ENCODE results near the gene COL6A1.

- no peak for TF ChIP-seq TAF1 (IDR thresholded peaks at IDR 0.05; ENCODE audit: borderline replicate concordance, insufficient read depth, low read length)
- TF ChIP-seq POLR2AphosphoS5 (IDR thresholded peaks at IDR 0.05; ENCODE audit: low read depth, low read length): no peak
- TF ChIP-seq SIN3A (IDR thresholded peaks at IDR 0.05; ENCODE audit: borderline replicate concordance, insufficient read depth, low read length): no peak
- no peak for TF ChIP-seq FOXP2 (optimal IDR thresholded peaks at IDR 0.05; ENCODE audit: borderline replicate concordance, extremely low read depth, extremely low read length, insufficient read depth)
- TF ChIP-seq REST (IDR thresholded peaks at IDR 0.05; ENCODE audit: insufficient read depth in 1 of 2, low read depth in 2 of 2, low read length in 2 of 2): no peak
Measured at GRCh38 chr21:46051821-46052675, 70.5 kb downstream of the COL6A1 start.

Data from PFSK-1 (cell line).